ENCODE measurements around the gene ZNF385A. TPM values are rescaled to one million over a fixed set of nuclear protein-coding genes. Genes with fewer than 3 reads are reported as not detected.

The ZNF385A gene
- total RNA-seq, 1 experiment from 2014 or later: 3.7 TPM

GRCh38 chr12:54416687-54417603 lies 32.4 kb upstream of the ZNF385A start:
- no peak for DNase-seq (ENCODE audit: low read depth)

GRCh38 chr12:54415221-54415929 lies 30.8 kb upstream of the ZNF385A start:
- DNase-seq (ENCODE audit: low read depth): peak; percentile 34

- DNase-seq (ENCODE audit: low read depth): peak; percentile 41
These were observed 29.0 kb upstream of the ZNF385A start for GRCh38 chr12:54413284-54414190.

GRCh38 chr12:54412786-54413185 lies 28.3 kb upstream of the ZNF385A start:
- DNase-seq (ENCODE audit: low read depth): no peak

GRCh38 chr12:54412348-54412747 lies 27.8 kb upstream of the ZNF385A start:
- no peak for DNase-seq (ENCODE audit: low read depth)

- DNase-seq (ENCODE audit: low read depth): peak; percentile 97
These were observed 27.1 kb upstream of the ZNF385A start for GRCh38 chr12:54411391-54412241.

- DNase-seq (ENCODE audit: low read depth): no peak
These were observed 24.7 kb upstream of the ZNF385A start for GRCh38 chr12:54409267-54409666.

- no peak for DNase-seq (ENCODE audit: low read depth)
These were observed 22.8 kb upstream of the ZNF385A start for GRCh38 chr12:54407183-54407905.

- no peak for DNase-seq (ENCODE audit: low read depth)
These were observed 21.0 kb upstream of the ZNF385A start for GRCh38 chr12:54405573-54405972.

- no peak for DNase-seq (ENCODE audit: low read depth)
These were observed 20.6 kb upstream of the ZNF385A start for GRCh38 chr12:54405106-54405505.

- DNase-seq (ENCODE audit: low read depth): peak; percentile 50
These were observed 19.8 kb upstream of the ZNF385A start for GRCh38 chr12:54404061-54405004.

- no peak for DNase-seq (ENCODE audit: low read depth)
These were observed 16.6 kb upstream of the ZNF385A start for GRCh38 chr12:54401119-54401518.

- DNase-seq (ENCODE audit: low read depth): peak; percentile 81
These were observed 14.7 kb upstream of the ZNF385A start for GRCh38 chr12:54398995-54399793.

GRCh38 chr12:54398218-54398617 lies 13.7 kb upstream of the ZNF385A start:
- no peak for DNase-seq (ENCODE audit: low read depth)

GRCh38 chr12:54397157-54397556 lies 12.6 kb upstream of the ZNF385A start:
- no peak for DNase-seq (ENCODE audit: low read depth)

GRCh38 chr12:54395545-54395944 lies 11.0 kb upstream of the ZNF385A start:
- no peak for DNase-seq (ENCODE audit: low read depth)

GRCh38 chr12:54394986-54395385 lies 10.5 kb upstream of the ZNF385A start:
- DNase-seq (ENCODE audit: low read depth): no peak

- DNase-seq (ENCODE audit: low read depth): peak; percentile 68
These were observed 9.8 kb upstream of the ZNF385A start for GRCh38 chr12:54394281-54394719.

Data from LHCN-M2 (cell line).